ENCODE results near the gene INHBB.
"Not testable (repeated sequence)": the region's sequence is repeated elsewhere in the genome, so short reads cannot be mapped to it uniquely, and the experiment has no call there.

INHBB gene

DNA sequence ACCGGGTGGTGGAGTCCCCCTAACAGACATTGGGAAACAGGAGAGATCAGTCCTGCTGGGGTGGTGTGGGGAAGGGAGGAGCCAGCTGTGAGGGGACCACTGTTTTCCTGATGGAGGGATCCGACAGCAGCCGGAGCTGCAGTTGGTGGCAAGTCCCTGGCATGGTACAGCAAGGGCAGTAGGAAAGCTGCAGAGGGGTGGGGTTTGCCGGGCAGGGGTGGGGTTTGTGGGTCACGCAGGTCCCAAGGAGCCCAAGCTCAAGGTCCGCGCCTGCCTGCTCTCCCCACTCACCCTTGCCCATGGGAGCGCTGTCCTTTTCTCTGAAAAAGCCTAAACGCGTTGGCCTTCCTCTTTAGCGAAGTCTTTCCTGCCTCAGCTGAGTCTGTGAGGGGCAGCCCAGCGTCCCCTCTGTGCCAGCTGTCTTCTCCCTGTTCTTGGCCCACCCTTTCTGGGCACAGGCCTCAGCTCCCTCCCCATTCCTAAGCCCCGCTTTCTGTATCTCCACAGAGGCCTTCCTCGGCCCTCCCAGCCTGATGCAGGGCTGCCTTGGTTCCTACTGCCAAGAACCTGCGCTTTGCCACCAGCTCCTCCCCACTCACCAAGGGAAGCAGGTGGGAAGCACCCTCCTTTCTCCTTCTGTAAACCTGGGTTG, 29.3 kb upstream of the INHBB start:
- DNase-seq = no peak

- DNase-seq = no peak
Measured at GRCh38 chr2:120317180-120317533, 28.8 kb upstream of the INHBB start.

- no peak for DNase-seq
Measured at GRCh38 chr2:120317916-120318315, 28.0 kb upstream of the INHBB start.

GRCh38 chr2:120318626-120319025, 27.3 kb upstream of the INHBB start:
- DNase-seq = no peak

GRCh38 chr2:120319123-120319522, 26.8 kb upstream of the INHBB start:
- DNase-seq = no peak

DNA sequence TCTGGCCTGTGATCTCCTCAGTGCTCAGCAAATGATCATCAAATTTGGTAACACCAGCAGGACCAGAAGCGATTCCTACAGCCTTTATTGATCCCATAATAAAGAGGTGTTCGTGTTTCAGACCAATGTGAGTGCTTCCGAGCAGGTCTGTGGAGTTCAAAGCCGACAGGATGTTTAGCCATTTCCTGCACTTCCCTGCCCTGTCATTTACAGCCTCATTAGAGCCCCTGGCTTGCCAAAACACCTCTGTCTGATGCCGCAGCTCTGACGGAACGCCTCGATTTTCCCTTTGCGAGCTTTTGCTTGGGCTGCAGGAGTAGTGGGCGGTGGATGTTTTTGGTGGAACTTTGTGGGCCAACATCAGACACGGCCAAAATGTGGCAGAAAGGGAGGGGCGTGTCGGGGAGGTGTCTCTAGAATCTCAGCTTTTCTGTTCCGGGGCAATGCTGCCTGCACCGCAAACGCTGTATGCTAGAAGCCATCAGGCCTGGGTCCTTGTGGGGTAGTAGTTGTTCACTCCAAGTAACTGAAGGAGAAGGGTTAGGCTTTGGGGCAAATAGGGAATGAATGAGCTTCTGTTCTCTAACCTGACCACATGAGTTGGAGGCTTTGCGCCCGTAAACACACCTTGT, 26.1 kb upstream of the INHBB start:
- DNase-seq = no peak

DNA sequence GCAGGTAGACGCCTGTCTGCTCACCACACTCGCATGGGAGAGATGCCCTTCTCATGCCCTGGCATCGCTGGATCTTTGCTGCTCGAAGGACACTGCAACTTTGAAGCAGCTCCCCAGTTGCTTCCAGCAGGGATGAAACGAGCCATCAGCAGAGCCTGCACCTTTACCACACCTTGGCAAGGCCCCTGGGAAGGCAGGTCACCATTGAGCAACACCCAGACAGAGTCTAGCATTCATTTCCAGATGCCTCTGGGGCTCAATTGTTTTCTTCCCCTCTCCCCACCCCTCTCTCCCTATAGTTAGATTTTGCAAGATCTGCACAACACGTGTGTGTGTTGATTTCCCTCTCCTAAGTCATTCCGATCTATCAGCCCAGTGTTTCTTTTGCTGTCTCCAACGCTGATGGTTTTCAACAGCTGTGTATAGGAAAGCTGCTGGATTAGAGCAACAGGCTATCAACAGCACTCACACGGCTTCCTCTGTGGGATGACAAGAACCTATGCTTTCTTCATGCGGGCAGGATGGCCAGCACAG, 25.6 kb upstream of the INHBB start:
- no peak for DNase-seq

- not testable (repeated sequence) for DNase-seq
Measured at GRCh38 chr2:120320887-120321556, 24.9 kb upstream of the INHBB start.

DNA sequence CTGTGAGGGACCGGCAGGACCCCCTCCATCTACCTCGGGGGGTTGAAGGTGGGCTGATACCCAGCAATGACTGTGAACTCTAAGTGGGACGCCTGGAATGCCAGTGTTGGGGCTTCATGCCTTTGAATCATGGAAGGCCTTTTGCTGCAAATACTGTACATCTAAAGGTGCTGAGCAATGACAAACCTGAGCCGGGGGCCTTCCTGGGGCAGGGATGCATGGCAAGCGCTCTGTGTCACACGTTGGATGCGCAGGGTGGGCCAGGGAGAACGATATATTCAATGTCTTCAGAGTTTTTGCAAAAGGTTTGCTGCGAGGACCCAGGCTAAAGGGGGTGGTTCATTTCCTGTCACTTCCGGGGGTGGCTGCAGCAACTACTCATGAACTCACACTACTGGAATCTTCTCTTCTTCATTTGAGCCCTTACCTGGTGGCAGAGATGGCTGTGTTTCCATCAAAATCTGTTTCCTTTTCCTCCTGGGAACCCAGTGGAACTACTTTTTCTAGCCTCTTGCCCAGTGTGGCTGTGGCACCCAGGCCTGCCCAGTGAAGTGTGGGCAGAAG, 24.1 kb upstream of the INHBB start:
- DNase-seq = no peak

GRCh38 chr2:120322329-120322728, 23.6 kb upstream of the INHBB start:
- DNase-seq = no peak

GRCh38 chr2:120323214-120323613, 22.7 kb upstream of the INHBB start:
- no peak for DNase-seq

DNA sequence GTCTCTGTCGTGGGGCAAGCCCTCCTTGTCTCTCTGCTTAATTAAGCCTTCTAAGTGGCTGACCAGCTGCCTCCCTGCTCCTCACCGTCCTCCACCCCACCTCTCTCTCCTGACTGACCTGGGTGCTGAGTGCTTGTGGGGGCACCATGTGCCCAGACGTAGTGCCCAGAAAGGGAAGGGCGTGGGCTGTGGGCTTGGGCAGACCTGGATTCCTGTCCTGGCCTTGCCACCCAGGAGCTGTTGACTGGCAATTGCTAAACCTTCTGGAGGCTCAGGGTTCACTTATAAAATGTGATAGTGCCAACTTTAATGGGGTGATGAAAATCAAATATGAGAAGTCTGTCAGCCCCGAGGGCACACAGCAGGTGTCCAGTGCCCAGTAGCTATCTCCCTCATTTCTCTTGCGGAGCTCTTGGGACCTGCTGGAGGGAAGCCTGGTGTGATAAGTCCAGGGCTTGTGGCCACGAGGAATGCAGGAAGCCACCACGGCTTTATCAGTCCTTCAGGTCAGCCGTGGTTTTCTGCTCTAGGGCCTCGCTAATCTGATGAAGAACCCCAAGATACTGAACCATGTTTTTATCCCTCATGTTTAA, 22.0 kb upstream of the INHBB start:
- no peak for DNase-seq

DNA sequence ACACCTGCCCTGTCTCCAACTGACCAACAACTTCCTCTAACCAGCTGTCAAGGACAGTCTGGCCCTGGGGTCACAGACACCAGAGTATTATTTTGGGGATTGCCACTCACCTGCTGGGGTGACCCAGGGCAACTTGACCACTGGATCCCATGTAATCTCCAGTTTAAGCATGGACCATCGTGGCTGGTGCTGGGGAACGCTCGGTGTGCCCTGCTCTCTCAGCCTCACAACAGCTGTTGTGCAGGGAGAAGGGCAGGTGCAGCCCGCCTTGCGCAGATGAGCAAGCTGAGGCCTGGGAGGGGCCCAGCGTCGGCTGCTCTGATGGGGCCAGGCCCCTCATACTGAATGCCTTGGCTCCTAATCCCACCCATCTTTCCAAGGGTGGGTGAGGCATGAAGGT, 21.0 kb upstream of the INHBB start:
- no peak for DNase-seq

DNA sequence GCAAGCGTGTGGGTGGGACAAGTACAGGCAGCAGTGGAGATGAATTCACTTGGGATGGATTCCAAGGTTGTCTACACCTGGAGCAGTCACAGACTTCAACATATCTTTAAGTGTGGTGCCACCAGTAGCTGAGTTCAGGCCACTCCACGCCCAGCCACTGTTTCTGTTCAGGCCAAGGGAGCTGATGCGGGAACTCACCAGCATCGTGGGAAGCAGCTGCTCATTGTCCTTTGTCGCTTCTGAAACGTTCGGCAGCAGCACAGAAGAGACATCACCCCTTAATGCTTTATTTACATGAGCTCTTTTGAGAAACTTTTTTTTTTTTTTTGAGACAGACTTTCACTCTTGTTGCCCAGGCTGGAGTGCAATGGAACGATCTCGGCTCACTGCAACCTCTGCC, 19.9 kb upstream of the INHBB start:
- DNase-seq = no peak

DNA sequence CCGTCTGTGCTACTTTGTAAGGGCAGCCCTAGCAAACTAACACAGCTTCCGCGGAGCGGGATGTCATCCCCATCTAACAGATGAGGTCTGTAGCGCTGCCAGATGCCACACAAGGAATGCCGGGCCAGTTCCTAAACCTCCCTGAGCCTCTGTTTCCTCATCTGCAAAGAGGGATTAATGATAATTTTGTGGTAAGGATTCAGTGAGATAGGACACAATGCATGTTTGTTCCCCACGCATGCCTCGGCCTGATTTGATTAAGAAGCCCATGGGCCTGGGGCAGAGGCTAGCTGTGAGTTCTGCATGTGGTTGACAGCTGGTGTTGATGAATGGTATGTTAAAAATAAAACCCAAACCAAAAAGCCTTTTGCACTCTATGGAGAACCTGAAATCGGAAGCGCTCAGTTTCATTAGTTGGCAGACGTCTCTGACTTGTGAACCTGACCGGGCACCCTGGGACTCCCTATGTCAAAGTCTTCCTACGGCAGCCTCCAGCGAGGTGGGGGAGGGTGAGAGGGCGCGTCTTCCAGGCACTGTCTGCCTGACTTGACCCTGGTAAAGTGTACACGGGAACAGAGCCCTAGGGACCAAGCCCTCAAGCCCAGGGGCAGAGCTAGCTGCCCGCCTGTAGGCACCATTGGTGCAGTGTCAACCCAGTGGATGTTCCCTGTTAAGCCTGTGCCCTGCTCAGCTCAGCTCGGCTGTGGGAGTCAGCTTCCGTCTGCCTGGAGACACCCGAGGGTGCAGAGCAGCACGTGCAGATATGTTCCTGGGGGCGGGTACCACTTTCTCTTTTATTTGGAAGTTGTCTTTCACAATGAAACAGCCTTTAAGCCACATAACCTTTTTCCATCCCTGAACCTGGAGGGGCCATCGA, 14.8 kb upstream of the INHBB start:
- no peak for DNase-seq

DNA sequence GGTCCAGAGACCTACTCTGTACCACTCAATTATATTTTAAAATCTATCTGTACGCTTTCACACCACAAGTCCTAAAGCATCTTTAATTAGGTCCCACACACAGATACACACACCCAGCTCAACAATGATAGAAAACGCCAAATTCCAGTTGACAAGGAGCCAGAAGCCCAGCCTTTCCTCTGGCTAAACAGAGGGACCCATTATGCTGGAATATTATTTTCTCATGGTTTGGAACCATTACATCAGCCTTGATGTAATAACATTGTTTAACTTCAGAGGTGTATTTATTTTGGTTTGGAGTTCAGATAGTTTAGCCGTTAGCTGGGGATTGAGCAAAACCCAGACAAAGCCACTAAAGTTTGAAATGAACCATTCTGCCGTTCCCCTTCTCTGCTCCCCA, 14.0 kb upstream of the INHBB start:
- DNase-seq = no peak

DNA sequence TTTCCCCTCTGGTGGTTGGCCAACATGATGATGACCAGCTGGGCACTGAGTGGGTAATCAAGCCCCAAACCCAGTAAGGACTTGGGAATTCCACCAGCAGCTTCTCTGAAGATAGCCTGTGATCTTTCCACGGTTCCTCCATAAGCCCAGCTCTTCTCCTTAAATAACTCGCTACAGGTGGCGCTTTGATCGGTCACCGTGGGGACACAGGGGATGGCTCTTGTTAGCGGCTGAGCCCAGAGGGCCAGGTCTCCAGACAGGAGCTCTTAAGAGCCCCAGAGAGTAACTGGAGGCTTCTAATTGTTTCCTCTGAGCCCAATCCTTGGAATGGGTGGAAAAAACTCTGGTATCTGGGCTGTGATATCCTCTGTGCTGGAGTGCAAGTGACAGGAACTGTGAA, 13.6 kb upstream of the INHBB start:
- DNase-seq = no peak

GRCh38 chr2:120334068-120334467, 11.9 kb upstream of the INHBB start:
- DNase-seq = no peak

DNA sequence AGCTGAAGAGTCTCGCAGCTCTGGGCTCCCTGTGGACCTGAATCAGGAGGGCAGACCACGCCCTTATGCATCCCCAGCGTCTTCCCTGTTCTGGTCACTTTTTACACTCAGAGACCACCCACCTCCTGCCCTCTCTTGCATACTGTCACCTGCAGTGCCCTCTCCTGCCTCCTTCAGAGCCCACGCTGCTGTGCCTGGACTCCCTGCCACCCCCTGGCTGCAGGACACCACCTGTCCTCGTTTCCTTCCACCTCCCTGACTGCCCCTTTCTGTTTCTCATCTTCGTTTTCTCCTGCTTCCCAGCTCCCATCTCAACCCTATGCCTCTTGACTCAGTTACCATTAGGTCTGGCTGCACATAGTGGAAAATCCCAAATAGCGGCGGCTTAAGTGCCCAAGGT, 9.2 kb upstream of the INHBB start:
- no peak for DNase-seq

- DNase-seq = no peak
Measured at GRCh38 chr2:120338015-120338414, 7.9 kb upstream of the INHBB start.

- DNase-seq = no peak
Measured at GRCh38 chr2:120341977-120342376, 4.0 kb upstream of the INHBB start.

DNA sequence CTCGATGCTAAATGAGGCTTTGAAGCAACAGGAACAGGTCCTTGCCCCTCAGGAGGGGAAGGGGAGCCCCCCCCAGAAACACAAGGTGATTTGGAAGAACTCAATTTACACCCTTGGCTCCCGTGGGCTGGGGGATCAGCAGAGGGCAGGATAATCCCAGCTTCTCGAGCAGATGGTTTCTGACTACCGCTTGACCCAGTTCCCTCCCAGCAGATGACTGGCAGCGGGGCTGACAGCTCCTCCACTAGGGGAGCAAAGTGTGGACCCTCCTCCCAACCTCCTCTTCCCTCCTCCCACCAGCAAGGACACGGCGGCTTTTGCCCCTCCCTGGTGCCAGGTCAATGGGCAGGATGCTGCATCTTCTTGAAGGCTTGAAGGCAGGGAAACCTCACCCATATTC, 3.5 kb upstream of the INHBB start:
- no peak for DNase-seq

DNA sequence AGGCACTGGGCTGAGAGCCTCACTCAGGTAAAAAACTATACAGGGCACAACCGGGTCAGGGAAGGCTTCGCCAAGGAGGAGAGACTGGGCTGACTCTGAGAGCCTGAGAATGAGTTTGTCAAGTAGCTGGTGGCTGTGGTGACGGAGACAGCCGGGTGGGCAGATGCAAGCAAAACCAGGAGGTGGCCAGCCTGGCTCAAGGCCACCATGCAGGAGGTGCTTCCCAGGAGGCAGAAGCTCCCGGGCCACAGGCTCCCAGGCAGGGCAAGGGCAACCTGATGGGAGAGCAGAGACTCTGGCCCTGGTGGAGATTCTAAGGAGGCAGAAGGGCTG, 2.9 kb upstream of the INHBB start:
- DNase-seq = no peak
